ENCODE results near the gene CNFN. TPM values are rescaled to one million over a fixed set of nuclear protein-coding genes. Genes with fewer than 3 reads are reported as not detected.

CNFN gene
- total RNA-seq, 2 experiments from 2014 or later: 0.95 TPM; not detected in 1

DNA sequence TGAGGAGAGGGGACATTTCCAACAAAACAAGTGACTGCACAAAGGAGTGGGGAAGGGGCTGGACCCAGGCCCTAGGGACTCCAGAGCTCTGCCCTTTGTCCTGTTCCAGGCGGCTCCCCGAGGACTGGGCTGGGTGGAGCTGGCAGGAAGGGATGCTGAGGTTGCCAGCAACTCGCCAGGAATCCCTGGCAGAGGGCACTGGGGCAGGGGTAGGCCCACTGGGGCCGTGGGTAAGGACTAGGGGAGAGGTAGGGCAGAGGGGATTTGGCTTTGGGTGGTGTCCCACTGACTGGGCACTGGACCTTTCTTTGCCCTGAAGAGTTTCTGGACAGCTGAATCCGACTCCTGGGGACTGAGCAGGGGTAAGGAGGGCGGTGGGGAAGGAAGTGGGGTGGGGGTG is 29.2 kb upstream of the CNFN start:
- intact Hi-C loops (cut with micrococcal nuclease; ENCODE audit: unreplicated experiment): no loop called here
- Histone ChIP-seq H3K36me3 (ENCODE audit: insufficient read depth, low read length) (peaks cover 42% of the 10 kb centered on the region), H3K4me1 (ENCODE audit: insufficient read depth, low read length, poor library complexity, severe bottlenecking) (peaks cover 40% of the 10 kb centered on the region), H3K79me2 (ENCODE audit: insufficient read depth, low read depth, low read length) (peaks cover 32% of the 10 kb centered on the region), H3K9me3 (ENCODE audit: low read length) (no peaks in the 10 kb centered on the region), H2AFZ (ENCODE audit: low read length) (no peak overlapping the region), H3K9me2 (ENCODE audit: insufficient read depth, low read length) (no peaks in the 10 kb centered on the region), H3K4me3 (ENCODE audit: low read depth, low read length, poor library complexity, severe bottlenecking) (no peak overlapping the region), H3K27ac (ENCODE audit: low read depth, low read length, poor library complexity, severe bottlenecking) (no peak overlapping the region), H4K20me1 (ENCODE audit: insufficient read depth, low read length) (0 out of 2 replicates have a peak, but pooled peaks cover 4% of the 10 kb centered on the region), H3K4me2 (ENCODE audit: low read length) (0 out of 2 replicates have a peak overlapping the region, but pooled peaks have one; percentile 9)
- BruUV-seq (replicated peaks): no TSS peak
- ChIA-PET POLR2A (interaction anchor here (0.7 kb wide), 1 partner anchor 10 kb away, joined by 3 read pairs; no protein-coding TSS in a partner anchor), CTCF (ENCODE audit: unreplicated experiment) (no interaction called here)
- DNase-seq (ENCODE audit: low spot score): no peak
- TF ChIP-seq, protein P1, sequence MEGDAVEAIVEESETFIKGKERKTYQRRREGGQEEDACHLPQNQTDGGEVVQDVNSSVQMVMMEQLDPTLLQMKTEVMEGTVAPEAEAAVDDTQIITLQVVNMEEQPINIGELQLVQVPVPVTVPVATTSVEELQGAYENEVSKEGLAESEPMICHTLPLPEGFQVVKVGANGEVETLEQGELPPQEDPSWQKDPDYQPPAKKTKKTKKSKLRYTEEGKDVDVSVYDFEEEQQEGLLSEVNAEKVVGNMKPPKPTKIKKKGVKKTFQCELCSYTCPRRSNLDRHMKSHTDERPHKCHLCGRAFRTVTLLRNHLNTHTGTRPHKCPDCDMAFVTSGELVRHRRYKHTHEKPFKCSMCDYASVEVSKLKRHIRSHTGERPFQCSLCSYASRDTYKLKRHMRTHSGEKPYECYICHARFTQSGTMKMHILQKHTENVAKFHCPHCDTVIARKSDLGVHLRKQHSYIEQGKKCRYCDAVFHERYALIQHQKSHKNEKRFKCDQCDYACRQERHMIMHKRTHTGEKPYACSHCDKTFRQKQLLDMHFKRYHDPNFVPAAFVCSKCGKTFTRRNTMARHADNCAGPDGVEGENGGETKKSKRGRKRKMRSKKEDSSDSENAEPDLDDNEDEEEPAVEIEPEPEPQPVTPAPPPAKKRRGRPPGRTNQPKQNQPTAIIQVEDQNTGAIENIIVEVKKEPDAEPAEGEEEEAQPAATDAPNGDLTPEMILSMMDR (conservative IDR thresholded peaks at IDR 0.05; ENCODE audit: low read length): no peak
- no peak for TF ChIP-seq EZH2phosphoT487 (IDR thresholded peaks at IDR 0.05; ENCODE audit: borderline replicate concordance, low read depth, low read length)

DNA sequence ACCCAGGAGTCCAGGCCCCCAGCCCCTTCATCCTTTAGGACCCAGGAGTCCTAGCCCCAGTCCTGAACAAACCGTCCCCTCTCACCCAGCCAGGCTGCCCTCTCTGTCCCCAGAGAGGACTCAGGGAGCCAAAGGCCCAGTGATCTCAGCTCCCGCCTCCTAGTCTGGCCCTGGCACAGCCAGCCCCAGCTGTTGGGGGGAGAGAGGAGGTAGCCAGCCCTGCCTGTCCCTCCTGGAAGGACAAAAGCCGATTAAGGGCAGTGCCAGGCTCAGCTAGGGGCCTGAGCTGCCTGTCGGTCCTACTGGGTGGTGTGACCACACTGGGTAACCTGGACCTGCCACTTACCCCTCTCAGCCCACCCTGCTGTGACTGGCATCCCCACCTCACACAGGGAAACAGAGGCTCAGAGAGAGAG is 22.6 kb upstream of the CNFN start:
- Histone ChIP-seq H3K9me3 (ENCODE audit: low read length) (no peaks in the 10 kb centered on the region), H3K27ac (ENCODE audit: low read depth, low read length, poor library complexity, severe bottlenecking) (no peak overlapping the region), H3K4me2 (ENCODE audit: low read length) (no peak overlapping the region), H2AFZ (ENCODE audit: low read length) (no peak overlapping the region), H3K4me1 (ENCODE audit: insufficient read depth, low read length, poor library complexity, severe bottlenecking) (no peaks in the 10 kb centered on the region), H3K4me3 (ENCODE audit: low read depth, low read length, poor library complexity, severe bottlenecking) (no peak overlapping the region), H3K36me3 (ENCODE audit: insufficient read depth, low read length) (peaks cover 43% of the 10 kb centered on the region), H3K9me2 (ENCODE audit: insufficient read depth, low read length) (no peaks in the 10 kb centered on the region), H3K79me2 (ENCODE audit: insufficient read depth, low read depth, low read length) (no peaks in the 10 kb centered on the region), H4K20me1 (ENCODE audit: insufficient read depth, low read length) (no peaks in the 10 kb centered on the region)
- TF ChIP-seq, protein P1 (conservative IDR thresholded peaks at IDR 0.05; ENCODE audit: low read length): no peak
- no peak for TF ChIP-seq EZH2phosphoT487 (IDR thresholded peaks at IDR 0.05; ENCODE audit: borderline replicate concordance, low read depth, low read length)
- POLR2A ChIA-PET: no interaction called here
- intact Hi-C loops (cut with micrococcal nuclease; ENCODE audit: unreplicated experiment): no loop called here
- no TSS peak for BruUV-seq (replicated peaks)
- CTCF ChIA-PET (ENCODE audit: unreplicated experiment): no interaction called here
- DNase-seq (ENCODE audit: low spot score): no peak

DNA sequence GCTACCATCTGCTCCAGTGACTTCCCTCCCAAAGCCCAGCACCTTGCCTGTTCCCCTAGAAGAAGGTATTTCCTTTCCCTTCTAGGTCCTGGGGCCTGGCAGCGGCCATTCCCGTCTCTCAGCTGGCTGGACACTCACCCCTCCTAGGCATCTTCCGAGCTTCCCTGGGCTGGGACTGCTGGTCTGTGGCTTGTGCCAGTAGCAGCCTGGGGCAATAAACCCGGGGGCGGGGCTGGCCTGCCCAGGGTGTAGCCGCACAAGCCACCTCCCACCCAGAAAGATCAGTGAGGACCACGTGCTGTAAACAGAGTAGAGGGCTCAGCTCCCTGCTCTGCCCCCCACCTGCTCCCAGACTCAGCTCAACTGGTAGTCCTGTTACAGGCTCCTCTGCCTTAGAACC is 22.1 kb upstream of the CNFN start:
- no peaks in the 10 kb centered on the region for H3K79me2 ChIP-seq (ENCODE audit: insufficient read depth, low read depth, low read length)
- no peak overlapping the region for H2AFZ ChIP-seq (ENCODE audit: low read length)
- no TSS peak for BruUV-seq (replicated peaks)
- no peak overlapping the region for H3K27ac ChIP-seq (ENCODE audit: low read depth, low read length, poor library complexity, severe bottlenecking)
- TF ChIP-seq, protein P1 (conservative IDR thresholded peaks at IDR 0.05; ENCODE audit: low read length): no peak
- no peak for TF ChIP-seq EZH2phosphoT487 (IDR thresholded peaks at IDR 0.05; ENCODE audit: borderline replicate concordance, low read depth, low read length)
- no peak overlapping the region for H3K4me3 ChIP-seq (ENCODE audit: low read depth, low read length, poor library complexity, severe bottlenecking)
- H4K20me1 ChIP-seq (ENCODE audit: insufficient read depth, low read length): no peaks in the 10 kb centered on the region
- H3K9me2 ChIP-seq (ENCODE audit: insufficient read depth, low read length): no peaks in the 10 kb centered on the region
- CTCF ChIA-PET (ENCODE audit: unreplicated experiment): no interaction called here
- DNase-seq (ENCODE audit: low spot score): no peak
- POLR2A ChIA-PET: no interaction called here
- no peaks in the 10 kb centered on the region for H3K4me1 ChIP-seq (ENCODE audit: insufficient read depth, low read length, poor library complexity, severe bottlenecking)
- H3K9me3 ChIP-seq (ENCODE audit: low read length): no peaks in the 10 kb centered on the region
- intact Hi-C loops (cut with micrococcal nuclease; ENCODE audit: unreplicated experiment): no loop called here
- H3K36me3 ChIP-seq (ENCODE audit: insufficient read depth, low read length): peaks cover 46% of the 10 kb centered on the region
- no peak overlapping the region for H3K4me2 ChIP-seq (ENCODE audit: low read length)
